HT-29 (cell line): ENCODE data around the gene SLAMF8. TPM values are rescaled to one million over a fixed set of nuclear protein-coding genes. Genes with fewer than 3 reads are reported as not detected.
A peak's percentile ranks its signal among the peaks of the same experiment; 100 is the strongest.

Experiments
- DNase-seq: peaks from one replicate; pipeline ENCODE4 v3.0.0-alpha.2; 2015; ENCODE audit warnings: low spot score
- total RNA-seq: library from RNA; depleted of rRNA; stranded (reverse); fragments of >200 nt; shearing (Covaris generic); gene quantifications from 2 replicates; pipeline ENCODE4 v1.2.3, GENCODE V29; 2014

The SLAMF8 gene
- total RNA-seq, 1 experiment from 2014 or later = not detected

DNA sequence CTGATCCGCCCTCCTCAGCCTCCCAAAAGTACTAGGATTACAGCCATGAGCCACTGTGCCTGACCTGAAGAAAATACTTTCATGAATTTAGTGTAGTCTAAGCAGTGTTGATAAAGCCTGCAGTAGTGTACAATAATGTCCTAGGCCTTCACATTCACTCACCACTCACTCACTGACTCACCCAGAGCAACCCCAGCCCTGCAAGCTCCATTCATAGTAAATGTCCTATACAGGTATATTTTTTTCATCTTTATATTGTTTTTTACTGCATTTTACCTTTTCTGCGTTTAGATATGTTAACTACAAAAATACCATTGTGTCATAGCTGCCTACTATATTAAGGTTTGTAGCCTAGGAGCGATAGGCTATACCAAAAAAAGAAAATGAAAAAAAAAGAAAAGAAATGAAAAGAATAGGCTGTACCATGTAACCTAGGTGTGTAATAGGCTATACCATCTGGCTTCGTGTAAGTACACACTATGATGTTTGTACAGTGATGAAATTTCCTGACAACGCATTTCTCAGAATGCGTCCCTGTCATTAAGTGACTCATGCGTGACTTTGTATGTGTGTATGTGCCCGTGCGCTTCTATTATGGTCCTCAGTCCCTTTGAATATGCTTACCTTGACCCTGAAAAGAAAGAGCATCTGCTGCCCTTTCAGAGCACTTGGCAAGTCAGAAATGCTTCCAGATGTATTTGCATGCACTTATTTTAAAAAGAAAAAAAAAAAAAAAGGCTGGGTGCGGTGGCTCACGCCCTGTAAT lies 9.2 kb upstream of the SLAMF8 start:
- DNase-seq = peak; percentile 45

DNA sequence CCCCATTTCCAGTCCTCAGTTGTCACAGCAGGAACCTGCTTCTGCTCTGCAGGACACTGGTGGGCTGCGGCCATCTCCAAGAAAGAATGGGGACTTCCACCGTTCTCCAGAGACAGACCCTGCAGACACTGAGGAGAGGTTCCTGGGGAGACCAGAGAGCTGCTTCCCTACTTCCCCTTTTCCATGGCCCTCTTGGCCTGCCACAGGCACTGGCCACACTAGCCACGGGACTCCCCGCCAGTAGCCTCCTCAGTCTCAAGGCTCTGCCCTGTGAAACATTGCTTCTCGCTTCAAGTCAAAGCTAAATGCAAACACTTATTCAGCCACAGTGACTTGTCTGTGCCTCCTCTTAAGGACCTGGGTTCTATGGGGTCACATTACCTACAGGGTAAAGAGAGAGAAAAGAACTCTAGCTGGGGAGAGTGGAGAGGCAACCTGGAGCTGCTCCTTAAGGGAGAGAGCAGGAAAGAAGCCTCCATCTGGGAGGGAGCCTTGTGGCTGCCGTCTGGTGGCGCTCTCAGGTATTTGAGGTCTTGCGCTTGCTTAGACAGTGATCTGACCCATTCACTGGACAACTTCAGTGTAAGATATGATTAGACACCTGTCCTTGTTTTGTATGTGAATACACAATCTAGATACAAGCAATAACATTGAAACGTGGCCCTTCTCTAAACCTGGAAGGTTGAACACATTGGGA lies 5.4 kb upstream of the SLAMF8 start:
- DNase-seq = peak; percentile 9

DNA sequence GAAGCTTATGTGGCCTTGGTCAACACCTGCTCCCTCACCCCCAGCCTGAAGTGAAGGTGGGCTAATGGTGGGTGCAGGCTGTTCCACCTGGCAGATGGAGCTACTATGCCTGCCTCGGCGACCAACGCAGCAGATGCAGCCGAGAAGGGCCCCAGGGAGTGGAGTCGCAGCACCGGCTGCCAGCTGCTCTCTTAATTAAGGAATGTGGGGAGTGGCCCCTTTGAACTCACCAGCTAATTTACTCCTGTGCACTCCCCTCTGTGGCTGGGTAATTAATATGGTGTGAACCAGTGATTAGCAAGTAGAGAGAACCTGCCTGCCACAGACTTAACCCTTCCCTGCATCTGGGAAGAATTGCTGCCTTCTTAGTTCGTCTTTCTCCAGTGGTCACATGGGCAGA lies 3.3 kb upstream of the SLAMF8 start:
- no peak for DNase-seq

DNA sequence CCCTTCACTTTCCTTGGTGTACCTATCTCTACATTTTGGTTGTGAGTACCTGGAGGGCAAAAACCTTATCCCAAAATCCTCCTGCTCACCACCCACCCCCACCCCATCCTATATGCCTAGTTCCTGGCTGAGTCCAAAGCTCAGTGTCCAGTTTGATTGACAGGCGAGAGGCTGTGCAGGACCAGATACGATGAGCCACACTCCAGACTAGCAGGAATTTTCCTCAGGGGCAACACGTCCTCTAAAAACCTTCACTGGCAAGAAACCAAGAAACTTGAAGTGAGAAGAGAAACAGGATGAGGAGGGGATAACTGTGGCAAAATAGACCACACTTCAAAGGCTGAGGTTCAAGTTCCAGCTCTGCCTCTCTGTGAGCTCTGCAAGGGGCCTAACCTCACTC lies 1.1 kb upstream of the SLAMF8 start:
- DNase-seq = no peak

DNA sequence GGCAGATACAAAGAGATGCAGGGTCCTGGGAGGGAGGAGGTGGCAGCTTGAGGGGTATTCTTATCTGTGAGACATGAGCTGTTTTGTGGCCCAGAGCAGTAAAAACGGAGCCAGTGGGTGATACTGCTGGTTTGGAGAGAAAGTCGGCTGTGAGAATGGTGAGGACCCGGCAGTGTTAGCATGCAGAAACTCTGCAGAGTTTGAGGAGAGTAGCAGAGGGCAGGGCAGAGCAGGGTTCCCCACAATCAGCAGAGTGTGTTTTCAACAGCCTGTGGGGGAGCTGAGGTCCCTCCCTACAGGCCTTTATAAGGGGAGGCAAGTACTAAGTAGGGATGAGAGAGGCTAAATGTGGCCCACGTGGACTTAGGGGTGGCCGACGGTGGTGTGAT lies 423 bp downstream of the SLAMF8 start:
- no peak for DNase-seq

DNA sequence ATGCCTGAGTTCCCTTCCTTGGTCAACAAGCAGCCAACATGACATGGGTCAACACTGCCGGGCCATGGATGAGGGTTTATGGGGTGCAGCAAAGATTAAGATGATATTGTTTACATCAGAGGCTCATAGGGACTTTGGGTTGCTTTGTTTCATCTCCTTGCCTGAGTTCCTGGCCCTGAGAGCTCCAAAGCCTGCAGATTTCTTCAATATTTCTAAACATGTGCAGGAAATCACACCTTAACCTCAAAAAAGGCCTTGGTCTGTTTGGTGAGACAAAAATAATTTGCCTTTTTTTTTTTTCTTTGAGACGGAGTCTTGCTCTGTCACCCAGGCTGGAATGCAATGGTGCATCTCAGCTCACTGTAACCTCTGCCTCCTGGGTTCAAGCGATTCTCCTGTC lies 876 bp downstream of the SLAMF8 start:
- no peak for DNase-seq

DNA sequence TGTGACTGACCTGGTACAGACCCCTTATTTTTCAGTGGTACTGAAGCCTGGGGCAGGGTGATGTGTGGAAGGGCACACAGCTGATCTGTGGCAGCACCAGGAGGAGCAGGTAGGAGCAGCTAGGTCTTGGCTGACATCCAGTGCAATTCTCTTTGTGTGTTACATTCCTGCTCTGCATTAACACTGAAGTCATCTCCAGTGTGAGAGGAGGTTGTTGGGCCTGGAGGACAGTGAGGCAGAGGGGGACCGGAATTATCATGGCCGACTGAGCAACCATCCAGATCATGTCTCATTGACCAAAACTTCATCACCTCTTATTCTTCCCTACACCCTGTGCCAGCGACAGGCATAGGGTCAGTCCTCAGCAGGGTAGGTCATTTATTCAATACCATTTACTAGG lies 1.5 kb downstream of the SLAMF8 start:
- no peak for DNase-seq

DNA sequence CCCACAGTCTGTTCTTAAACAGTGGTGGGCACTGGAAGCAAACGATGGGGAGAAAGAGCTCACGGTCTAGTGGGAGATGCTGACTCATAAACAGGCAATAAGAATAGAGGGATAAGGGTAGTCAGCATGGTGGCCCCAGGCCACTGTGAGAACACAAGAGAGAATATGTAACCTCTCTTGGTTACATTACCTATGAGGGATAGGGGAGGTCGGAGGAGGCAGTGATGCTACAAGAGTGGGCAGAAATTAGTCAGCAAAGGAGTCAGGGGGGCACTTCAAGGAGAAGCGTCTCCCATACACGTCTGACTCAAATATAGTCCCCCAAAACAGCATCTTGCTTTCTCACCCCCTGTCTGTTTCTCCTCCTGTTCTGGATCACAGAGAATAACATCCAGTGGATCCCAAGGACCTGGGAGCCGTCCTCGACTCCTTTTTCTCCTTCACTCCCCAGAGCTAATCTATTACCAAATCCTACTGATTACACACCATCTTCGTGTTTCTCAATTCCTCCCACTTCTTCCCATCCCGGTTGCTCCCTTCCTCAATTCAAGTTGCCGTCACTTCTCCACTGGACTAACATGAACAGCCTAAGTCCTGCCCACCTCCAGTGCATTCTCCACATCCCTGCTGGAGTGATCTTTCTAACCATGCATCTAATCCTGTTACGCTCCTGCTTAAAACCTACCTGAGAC lies 2.1 kb downstream of the SLAMF8 start:
- no peak for DNase-seq

DNA sequence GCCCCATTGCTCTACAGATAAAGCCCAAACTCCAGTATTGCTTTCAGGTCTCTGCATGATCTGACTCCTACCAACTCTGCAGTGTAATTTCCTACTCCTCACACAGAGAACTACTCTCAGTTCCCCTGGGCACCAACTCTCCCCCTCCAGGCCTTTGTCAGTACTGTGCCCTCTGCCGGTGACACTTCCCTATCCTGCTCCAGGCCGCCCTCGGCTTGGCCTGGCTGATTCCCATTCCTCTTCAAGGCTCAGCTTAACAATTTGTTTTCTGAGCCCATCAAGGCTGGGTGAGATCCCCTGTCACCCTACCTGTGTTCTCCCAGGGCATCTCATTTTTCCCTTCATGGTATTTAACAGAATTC lies 2.6 kb downstream of the SLAMF8 start:
- peak; percentile 57 for DNase-seq

DNA sequence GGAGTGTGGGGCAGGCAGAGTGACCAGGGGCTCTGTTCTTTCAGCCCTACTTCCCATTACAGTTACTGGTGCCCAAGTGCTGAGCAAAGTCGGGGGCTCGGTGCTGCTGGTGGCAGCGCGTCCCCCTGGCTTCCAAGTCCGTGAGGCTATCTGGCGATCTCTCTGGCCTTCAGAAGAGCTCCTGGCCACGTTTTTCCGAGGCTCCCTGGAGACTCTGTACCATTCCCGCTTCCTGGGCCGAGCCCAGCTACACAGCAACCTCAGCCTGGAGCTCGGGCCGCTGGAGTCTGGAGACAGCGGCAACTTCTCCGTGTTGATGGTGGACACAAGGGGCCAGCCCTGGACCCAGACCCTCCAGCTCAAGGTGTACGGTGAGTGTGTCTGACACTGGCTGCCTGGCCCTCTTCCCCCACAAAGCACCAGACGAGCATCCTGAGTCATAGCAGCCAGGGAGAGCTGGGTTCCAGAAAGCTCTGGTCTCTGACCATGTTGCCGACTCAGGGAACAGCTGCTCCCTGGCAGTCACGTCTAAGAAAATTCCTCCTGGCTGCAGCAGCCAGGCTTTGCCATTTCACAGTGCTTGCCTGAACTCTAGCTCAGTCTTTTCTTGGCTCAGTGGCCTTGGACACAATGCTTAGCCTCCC lies 3.3 kb downstream of the SLAMF8 start:
- no peak for DNase-seq

DNA sequence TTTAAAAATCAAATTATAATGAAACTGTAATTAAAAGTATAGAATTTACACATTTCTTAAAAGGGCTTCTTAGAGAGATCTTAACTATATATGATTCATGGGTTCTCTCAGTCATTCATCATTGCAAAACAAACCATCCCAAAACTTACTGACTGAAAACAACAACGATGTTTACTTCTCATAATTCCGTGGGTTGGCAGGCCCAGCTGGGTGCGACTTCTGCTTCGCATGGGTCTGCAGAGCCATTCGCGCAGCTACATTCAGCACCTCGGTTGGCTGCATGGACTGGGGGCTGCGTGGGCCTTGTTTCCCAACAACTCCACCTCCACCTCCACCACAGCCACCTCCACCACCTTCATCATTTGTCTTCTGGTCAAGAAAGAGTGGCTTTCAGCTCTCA lies 4.0 kb downstream of the SLAMF8 start:
- no peak for DNase-seq

DNA sequence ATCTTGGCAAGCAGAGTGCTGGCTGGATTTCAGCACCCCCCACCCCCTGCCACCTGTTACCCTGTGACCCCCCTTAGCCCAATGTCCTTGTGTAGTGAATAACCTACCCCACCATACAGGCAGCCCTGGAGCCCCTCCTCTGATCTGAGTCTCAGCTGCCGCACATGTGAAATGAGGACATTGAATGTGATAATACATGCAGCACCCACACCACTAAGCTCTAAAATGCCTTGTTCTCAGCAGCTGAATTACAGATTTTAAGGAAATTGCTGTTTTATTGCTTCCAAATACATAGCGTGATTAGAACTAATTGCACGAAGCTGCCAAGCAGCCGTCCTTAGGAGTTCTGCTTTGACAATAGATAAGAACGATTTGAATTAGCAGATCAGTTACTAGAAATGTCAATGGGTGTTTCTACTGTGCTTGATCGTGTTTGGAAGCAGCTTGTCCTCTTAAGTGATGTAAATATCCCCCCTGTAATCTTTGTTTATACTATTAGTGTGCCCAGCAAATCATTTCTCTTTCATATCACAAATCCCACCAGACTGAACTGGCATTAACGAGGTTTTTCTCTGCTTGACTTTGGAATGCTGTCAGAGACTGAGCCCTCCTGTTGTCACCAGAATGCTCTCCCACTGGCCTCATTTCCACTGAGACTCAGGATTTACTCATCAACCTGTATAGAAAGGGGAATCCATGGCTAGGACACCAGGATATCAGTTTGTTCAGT lies 4.9 kb downstream of the SLAMF8 start:
- DNase-seq = no peak

DNA sequence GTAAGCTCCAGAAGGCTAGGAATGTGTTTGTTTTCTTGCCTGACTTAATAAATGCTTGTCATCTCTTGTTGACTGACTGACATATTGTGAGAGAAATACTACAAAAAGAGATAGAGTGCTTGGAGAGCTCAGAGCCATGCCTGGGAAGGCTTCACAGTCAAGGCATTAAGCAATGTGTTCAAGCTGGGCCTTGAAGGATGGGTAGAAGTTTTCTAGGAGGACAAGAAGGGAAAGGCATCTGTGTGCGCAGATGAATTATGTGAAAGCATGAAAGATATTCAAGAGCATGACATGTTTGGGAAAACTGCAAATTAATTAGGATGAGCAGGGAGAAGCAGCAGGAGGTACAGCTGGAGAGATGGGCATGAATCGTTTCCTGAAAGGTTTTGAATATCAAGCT lies 5.6 kb downstream of the SLAMF8 start:
- no peak for DNase-seq

DNA sequence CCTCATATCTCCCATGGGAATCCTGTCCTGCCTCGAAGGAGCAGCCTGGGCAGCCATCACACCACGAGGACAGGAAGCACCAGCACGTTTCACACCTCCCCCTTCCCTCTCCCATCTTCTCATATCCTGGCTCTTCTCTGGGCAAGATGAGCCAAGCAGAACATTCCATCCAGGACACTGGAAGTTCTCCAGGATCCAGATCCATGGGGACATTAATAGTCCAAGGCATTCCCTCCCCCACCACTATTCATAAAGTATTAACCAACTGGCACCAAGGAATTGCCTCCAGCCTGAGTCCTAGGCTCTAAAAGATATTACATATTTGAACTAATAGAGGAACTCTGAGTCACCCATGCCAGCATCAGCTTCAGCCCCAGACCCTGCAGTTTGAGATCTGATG lies 8.7 kb downstream of the SLAMF8 start:
- DNase-seq = no peak

DNA sequence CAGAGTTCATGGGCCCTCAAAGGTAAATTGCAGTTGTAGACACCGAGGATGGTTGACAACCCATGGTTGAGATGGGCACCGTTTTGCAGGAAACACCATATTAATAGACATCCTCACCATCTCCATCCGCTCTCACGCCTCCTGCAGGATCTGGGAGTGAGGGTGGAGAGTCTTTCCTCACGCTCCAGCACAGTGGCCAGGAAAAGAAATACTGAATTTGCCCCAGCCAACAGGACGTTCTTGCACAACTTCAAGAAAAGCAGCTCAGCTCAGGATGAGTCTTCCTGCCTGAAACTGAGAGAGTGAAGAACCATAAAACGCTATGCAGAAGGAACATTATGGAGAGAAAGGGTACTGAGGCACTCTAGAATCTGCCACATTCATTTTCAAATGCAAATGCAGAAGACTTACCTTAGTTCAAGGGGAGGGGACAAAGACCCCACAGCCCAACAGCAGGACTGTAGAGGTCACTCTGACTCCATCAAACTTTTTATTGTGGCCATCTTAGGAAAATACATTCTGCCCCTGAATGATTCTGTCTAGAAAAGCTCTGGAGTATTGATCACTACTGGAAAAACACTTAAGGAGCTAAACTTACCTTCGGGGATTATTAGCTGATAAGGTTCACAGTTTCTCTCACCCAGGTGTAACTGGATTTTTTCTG lies 9.3 kb downstream of the SLAMF8 start:
- no peak for DNase-seq

DNA sequence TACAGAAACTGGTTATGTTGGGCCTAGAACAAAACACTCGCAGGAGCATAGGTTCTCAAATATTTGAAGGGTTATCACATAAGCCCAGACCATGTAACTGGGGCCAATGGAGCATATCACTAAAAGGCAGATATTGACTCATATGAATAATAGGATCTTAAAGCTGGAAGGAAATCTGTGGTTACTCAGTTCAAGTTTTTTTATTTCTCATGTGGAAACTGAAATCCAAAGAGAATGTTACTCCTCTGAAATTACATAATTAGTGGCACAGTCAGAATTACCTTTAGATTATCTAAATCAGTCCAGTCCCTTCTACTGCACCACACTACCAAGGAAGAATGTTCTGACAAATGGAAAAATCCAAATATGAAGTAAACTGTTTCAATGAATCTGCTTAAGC lies 12.0 kb downstream of the SLAMF8 start:
- no peak for DNase-seq

DNA sequence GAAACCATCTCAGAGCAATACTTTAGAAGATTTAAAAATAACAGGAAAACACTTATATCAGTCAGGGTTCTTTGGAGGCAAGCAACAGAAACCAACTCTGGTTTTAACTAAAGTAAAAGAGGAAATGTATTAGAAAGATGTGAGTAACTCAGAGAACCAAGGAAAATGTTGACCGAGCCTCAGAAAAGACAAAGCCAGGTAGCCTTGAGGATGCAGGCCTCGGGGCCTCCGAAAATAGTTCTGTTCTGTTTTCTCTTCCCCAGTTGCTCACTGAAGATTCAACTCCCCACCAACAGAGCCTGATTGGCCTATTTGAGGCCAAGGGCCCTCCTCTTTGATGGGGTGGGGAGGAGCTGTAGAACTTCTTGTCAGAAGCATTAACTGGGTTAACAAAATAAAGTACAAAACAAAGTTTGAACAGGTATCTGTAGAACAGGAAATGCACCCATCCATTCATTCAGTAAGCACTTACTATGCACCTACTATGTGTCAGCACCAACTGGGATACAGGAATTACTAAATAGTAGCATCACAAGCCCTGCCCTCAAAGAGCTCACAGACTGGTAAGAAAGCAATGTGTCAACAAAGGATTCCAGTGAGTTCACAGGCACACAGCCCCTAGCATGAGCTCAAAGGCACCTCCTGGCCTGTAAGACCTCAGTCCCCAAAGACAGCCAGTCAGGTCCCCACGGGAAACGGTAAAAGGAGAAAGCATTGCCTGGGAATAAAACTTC lies 12.6 kb downstream of the SLAMF8 start:
- DNase-seq = no peak

DNA sequence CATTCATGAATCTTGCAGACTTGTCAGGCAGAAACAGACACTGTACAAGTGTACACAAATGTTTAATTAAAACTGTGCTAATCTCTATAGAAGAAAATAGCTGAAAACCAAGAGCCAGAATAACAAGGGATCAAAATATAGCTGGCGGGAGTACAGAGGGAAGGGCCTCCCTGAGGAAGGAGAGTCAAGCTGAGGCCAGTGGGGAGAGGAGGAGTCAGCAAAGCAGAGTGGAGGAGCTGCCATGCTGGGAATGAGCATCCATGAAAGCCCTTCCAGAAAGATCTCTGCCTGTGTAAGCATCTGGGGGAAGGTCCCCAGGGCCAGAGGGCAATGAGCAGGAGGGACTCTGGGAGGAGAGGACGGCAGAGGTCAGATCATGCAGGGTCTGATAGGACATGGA lies 15.1 kb downstream of the SLAMF8 start:
- DNase-seq = no peak

DNA sequence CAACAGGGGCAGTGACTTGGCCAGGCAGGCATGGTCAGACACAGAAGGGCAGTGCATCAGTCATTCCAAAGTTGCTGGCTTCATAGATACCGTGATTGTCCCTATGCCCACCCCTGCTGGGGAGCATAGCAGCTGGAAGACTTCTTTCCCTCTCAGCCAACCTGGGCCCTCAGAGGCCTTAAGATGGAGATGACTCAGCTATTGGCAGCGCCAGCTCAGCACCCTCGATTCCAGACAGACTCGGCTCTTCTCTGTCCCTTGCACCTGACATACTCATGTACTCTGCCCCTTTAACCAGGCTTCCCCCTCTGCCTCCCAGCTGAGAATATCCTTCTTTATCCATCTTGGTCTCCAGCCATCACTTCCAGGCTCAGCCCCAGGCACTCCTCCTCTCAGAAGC lies 16.8 kb downstream of the SLAMF8 start:
- DNase-seq = no peak
